Stimulated activated CD8-positive, alpha-beta memory T cell treated with anti-CD3 and anti-CD28 coated beads, Interleukin-4, amount 100 ng/mL, for 24 hours (primary cell): Measurements from ENCODE around the gene ZSCAN10.
"Not testable (repeated sequence)": the region's sequence is repeated elsewhere in the genome, so short reads cannot be mapped to it uniquely, and the experiment has no call there.

ENCODE experiments used
- DNase-seq: peaks from one replicate; pipeline ENCODE4 v3.0.0-alpha.2; 2020; ENCODE audit warnings: low read depth

Gene ZSCAN10

GRCh38 chr16:3085868-3086595 is 13.1 kb downstream of the ZSCAN10 start:
- no peak for DNase-seq

GRCh38 chr16:3084969-3085670 is 14.0 kb downstream of the ZSCAN10 start:
- no peak for DNase-seq

GRCh38 chr16:3084491-3084890 is 14.6 kb downstream of the ZSCAN10 start:
- no peak for DNase-seq

GRCh38 chr16:3083408-3083807 is 15.7 kb downstream of the ZSCAN10 start:
- DNase-seq: not testable (repeated sequence)

GRCh38 chr16:3081957-3082356 is 17.1 kb downstream of the ZSCAN10 start:
- DNase-seq: not testable (repeated sequence)

- DNase-seq: no peak
Observed at GRCh38 chr16:3080024-3080423, 19.1 kb downstream of the ZSCAN10 start.

GRCh38 chr16:3076577-3076976 is 22.5 kb downstream of the ZSCAN10 start:
- no peak for DNase-seq

GRCh38 chr16:3075946-3076345 is 23.1 kb downstream of the ZSCAN10 start:
- not testable (repeated sequence) for DNase-seq

- no peak for DNase-seq
Observed at GRCh38 chr16:3075523-3075915, 23.6 kb downstream of the ZSCAN10 start.

- DNase-seq: peak; percentile 68
Observed at GRCh38 chr16:3074860-3075522, 24.1 kb downstream of the ZSCAN10 start.

- DNase-seq: no peak
Observed at GRCh38 chr16:3073448-3073847, 25.6 kb downstream of the ZSCAN10 start.

GRCh38 chr16:3072576-3073263 is 26.4 kb downstream of the ZSCAN10 start:
- DNase-seq: not testable (repeated sequence)

GRCh38 chr16:3072148-3072547 is 26.9 kb downstream of the ZSCAN10 start:
- DNase-seq: not testable (repeated sequence)

GRCh38 chr16:3071655-3072054 is 27.4 kb downstream of the ZSCAN10 start:
- DNase-seq: no peak

GRCh38 chr16:3070608-3071111 is 28.4 kb downstream of the ZSCAN10 start:
- DNase-seq: no peak

- not testable (repeated sequence) for DNase-seq
Observed at GRCh38 chr16:3069146-3069545, 29.9 kb downstream of the ZSCAN10 start.

GRCh38 chr16:3068487-3068886 is 30.6 kb downstream of the ZSCAN10 start:
- DNase-seq: no peak

GRCh38 chr16:3066440-3066748 is 32.7 kb downstream of the ZSCAN10 start:
- no peak for DNase-seq

GRCh38 chr16:3065742-3066439 is 33.2 kb downstream of the ZSCAN10 start:
- no peak for DNase-seq

- DNase-seq: peak; percentile 60
Observed at GRCh38 chr16:3065069-3065741, 33.9 kb downstream of the ZSCAN10 start, which contains the start of gene IL32. TSS of gene IL32 (plus strand) at chr16:3065640. CDS start at chr16:3065812, 172 bp downstream.
